ENCODE results near the gene IFFO2.

The IFFO2 gene

GRCh38 chr1:18956193-18957135 is at the start of gene IFFO2:
TSS of gene IFFO2 (minus strand) at chr1:18956676. CDS start at chr1:18956332, 344 bp downstream.
- peak; percentile 97 for DNase-seq (ENCODE audit: low spot score)

GRCh38 chr1:19006000-19006399 is 49.5 kb upstream of the IFFO2 start:
- DNase-seq (ENCODE audit: low spot score), result no peak

DNA sequence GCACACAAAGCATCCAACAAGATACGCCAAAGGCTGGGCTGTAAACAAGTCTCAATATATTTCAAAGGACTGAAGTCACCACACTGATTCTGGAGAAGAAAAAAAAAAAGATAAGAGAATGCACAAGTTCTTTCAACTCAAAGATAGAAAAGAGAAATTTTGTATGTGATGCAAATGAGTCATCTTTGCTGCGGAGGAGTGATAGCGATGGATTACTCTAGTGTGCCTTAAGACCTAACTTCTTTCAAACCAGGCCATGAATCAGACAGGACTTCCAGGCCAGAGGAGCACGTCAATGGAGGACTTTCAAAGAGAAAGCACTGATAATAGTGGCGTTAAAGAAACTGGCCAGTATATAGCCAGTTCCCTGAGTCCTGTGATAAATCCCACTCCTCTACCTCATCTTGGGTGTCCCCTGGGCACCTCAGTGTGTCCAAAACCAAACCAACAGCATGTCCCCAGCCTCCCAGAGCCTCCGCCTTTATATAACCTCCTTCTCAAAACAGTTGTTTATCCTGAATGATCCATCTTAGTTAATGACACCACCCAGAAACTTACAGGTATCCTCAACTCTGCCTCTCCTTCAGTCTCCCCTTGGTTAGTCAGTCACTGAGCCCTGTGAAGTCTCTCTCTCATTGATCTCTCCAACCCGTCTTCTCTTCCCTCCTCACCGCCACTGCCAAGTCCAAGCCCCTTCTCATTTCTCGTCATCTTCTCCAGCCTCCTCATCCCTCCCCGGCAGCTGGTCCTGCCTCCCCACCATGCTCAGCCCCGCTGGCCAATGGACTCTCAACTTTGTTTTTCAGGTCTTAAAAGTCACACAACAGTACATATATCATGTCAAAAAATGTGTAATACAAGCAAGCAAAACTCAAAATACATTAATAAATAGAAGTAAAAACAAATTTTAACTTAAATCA is 47.2 kb upstream of the IFFO2 start:
- DNase-seq (ENCODE audit: low spot score), result no peak

GRCh38 chr1:19000065-19000464 is 43.6 kb upstream of the IFFO2 start:
- DNase-seq (ENCODE audit: low spot score), result no peak

DNA sequence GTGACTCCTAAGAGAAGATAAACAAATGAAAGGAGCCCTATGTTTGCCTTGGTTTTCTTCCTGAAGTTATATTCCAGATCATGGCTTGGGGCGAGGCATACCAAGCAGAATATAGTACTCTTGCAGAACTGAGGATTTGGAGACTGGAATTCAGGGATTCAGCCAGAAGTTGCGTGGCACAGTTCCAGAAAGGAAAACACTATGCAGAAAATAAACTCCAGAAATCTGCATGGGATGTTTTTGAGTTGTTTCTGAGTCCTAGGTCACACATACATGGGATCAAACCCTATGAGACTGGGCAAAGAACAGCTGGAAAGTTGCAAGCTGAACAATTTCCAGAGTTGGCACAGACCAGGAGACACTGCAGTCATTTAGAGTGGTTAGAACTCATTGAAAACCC is 42.9 kb upstream of the IFFO2 start:
- DNase-seq (ENCODE audit: low spot score), result no peak

DNA sequence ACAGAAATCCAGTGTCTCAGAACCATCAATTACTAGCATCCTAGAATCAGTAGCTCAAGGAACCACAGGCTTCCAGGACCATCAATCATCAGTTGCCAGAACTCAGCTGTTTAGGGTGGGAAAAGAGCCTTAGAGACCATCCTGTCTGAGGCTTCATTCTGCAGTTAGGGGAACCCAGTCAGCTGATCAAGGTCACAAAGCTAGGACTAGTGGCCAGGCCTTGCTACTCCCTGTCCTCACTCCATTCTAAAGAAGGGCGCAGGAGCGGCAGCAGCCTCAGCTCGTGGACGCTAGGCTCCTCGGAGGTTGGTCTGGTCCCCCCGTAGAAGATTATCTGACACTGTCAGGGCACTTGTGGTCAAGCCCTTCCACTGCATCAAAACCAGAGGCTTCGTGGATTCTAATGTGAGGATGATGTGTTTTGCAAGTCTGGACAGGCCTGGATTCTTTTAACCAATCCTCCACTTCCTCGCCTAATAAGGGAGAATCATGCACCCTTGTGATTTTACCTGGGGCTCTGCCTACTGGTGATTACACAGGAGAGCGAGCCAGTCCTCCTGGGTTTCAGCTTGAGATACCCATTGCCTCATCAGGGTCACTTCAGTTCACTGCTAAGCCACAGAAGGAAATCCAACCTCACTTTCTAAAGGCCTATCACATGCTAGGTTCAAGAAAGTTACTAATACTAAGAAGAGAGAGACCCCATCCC is 41.7 kb upstream of the IFFO2 start:
- DNase-seq (ENCODE audit: low spot score), result no peak

GRCh38 chr1:18997508-18997907 is 41.0 kb upstream of the IFFO2 start:
- DNase-seq (ENCODE audit: low spot score), result peak; percentile 85

DNA sequence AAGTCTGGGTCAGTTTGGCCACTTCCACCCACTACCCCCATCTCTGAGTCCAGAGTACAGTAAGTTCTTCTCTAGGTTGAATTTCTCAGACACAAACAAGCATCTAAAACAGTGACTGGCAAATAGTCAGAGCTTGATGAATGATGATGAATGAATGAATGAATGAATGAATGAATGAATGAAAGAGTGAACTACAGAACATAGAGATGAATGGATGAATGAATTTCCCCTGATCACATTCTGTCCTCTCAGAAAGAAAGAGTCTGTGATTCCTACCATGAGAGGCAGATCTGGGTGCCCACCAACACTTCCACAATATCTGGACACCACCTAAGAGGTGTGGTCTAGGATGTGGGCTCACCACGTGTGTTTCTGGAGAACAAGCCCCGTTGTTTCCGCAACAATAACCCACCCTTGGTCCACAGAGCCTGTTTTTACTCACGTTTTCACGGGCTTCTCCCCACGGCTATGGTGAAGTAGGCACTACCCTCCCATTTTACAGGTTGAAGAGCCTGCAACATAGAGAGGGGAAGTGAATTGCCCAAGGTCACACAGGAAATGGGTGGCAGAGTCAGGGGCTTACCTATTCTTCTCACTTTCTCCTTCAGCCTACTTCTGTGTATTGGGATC is 40.2 kb upstream of the IFFO2 start:
- DNase-seq (ENCODE audit: low spot score), result no peak

DNA sequence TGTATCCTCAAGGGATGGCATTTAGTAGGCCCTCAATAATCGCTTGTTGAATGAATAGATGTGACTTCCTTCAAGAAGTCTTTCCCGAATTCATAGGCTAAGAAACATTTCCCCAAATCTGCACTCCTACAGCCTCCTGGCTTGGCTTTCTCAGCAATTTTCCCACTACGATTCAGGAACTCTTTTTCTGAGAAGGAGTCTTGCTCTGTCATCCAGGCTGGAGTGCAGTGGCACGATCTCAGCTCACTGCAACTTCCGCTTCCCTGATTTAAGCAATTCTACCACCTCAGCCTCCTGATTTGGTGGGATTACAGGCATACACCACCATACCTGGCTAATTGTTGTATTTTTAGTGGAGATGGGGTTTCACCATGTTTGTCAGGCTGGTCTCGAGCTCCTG is 37.9 kb upstream of the IFFO2 start:
- no peak for DNase-seq (ENCODE audit: low spot score)

DNA sequence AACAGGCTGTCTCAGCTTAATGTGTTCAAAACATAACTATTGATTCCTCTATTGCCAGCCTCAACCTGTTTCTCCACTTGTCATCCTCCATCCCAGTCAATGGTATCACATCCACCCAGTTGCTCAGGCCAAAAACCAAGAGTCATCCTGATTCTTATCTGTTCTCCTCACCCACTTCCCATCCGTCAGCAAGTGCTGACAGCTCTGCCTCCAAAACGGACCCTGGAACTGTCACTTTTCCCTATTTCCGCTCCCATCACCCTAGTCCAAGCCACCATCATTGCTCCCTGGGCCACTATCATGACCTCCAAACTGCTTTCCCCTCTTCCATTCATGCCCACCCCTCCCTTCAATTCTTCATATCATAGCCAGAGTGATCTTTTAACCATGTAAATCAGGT is 36.2 kb upstream of the IFFO2 start:
- DNase-seq (ENCODE audit: low spot score), result no peak

DNA sequence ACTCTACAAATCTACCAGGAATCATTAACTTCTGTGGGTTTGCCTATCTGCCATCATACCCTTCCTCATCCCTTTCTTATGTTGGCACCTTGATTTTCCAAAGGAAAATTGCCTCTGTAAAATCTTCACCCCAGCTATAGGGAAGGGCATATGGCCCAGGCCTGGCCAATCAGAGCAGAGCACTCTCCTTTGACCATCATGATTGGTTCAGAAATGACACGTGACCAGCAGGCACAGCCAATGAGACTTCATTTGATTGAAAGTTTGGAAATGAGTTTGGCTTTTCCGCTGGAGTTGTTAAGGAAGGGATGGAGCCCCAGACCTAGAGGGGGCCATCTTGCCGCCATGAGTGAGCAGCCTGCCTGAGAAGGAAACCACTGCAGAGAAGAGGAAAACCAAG is 35.1 kb upstream of the IFFO2 start:
- DNase-seq (ENCODE audit: low spot score), result no peak

DNA sequence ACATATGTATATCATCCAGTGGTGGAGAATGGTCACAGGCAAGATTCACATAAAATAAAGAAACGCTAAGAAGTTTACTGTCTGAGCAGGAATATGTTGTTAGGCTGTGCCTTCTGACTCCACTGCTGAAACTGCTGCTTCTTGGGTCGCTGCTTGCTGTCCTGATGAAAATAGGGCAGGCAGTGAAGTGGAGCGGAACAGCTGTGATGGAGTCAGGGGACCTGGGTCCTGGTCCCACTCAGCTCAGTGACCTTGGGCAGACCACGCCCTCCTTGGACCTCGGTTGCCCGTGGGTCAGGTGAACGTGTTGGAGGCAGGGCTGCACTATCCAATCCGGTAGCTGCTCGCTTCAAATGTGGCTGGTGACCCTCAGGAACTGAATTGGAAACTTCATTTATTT is 33.4 kb upstream of the IFFO2 start:
- DNase-seq (ENCODE audit: low spot score), result no peak

DNA sequence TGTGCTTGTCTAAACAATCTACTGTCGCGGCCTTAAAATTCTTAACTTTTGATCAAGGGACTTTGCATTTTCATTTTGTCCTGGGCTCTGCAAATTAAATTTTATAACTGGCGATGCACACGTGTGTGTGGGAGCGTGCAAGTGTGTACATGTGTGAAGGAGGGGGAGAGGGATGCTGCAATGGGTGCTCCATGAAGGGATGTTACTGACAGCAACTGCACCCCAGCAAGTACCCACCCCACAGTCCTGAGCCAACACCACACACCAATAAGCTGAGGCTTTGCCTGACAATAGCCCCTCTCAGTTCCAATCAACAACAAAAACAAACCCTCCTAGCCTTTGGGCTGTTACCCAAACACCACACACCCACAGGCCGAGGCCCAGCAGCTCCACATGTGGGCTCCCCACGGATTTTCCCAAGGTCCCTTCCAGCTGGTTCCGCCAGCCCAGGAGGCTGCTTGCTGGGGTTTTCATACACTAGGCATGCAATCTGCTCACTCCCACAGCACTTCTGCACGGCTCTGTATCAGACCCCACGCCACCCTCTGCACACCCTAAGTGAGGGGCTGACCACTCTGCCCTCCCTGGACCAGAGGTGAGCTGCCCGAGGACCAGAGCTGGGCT is 32.8 kb upstream of the IFFO2 start:
- DNase-seq (ENCODE audit: low spot score), result no peak

DNA sequence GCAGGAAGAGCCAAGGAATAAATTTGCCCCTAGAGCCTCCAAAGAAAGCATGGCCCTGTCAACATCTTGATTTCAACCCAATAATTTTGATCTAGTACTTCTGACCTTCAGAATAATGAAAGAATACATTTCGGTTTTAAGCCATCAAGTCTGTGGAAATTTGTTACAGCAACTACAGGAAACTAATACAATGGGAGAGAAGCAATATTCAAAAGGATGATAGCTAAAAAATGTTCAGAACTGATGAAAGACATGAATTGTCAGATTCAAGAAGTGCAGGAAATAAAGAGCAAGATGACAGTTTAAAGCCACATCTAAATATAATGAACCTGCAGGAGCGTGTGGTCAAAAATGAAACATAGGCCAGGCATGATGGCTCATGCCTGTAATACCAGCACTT is 24.8 kb upstream of the IFFO2 start:
- no peak for DNase-seq (ENCODE audit: low spot score)

- no peak for DNase-seq (ENCODE audit: low spot score)
These were observed 22.2 kb upstream of the IFFO2 start for GRCh38 chr1:18978706-18979105.

- DNase-seq (ENCODE audit: low spot score), result no peak
These were observed 21.0 kb upstream of the IFFO2 start for GRCh38 chr1:18977428-18977827.

GRCh38 chr1:18976096-18976495 is 19.6 kb upstream of the IFFO2 start:
- DNase-seq (ENCODE audit: low spot score), result no peak

DNA sequence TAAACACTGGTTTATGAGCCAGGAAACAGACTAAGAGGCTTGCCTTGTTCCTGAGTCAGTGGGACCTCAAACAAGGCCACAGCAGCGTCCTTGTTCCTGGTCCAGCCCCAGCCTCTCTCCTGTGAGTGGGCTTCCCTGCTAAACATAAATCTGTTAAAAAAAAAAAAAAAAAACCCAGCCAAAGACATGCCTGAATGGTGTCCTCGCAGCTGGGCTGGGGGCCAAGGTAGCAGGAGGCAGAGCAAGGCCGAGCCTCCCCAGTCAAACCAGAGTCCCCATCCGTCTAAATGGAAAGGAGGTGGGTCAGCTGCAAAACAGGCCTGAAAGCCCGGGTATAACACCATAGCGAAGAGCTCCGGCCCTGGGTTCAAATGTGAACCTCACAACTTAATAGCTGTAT is 18.1 kb upstream of the IFFO2 start:
- no peak for DNase-seq (ENCODE audit: low spot score)

DNA sequence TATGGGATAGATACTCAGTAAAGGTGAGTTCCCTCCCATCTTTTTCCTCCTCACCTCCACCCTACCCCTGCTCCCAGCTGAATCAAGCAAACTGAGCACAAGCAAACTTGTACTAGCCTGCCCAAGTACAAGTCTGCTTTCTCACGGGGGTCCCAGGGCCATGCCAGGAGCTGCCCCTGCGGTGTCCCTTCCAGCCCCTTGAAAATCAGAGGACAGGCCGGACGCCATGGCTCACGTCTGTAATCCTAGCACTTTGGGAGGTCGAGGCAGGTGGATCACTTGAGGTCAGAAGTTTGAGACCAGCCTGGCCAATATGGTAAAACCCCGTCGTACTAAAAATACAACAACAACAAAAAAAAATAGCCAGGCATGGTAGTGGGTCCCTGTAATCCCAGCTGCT is 17.5 kb upstream of the IFFO2 start:
- no peak for DNase-seq (ENCODE audit: low spot score)

- DNase-seq (ENCODE audit: low spot score), result no peak
These were observed 17.0 kb upstream of the IFFO2 start for GRCh38 chr1:18973446-18973955.

DNA sequence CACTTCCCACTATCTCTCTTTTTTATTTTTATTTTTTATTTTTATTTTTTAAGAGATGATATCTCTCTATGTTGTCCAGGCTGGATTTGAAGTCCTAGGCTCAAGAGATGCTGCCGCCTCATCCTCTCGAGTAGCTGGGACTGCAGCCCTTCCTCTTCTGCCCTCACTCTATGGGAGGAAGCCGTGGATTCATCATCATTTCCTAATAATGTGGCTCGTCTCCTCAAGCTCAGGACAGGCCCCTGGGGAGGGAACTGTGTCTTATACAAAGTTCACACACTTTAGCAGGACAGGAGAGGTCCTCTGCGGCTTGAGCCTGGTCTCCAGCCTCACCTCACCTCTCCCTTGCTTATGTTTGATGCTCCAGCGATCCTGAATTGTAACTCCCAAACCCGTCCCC is 16.5 kb upstream of the IFFO2 start:
- DNase-seq (ENCODE audit: low spot score), result no peak
